SK-N-SH treated with all-trans-retinoic acid at 6 μM for 48 hours (cell line): ENCODE results near the gene CADM1.

Experiments used
- ATAC-seq: fragments of 200-7000 bp; cut with Tn5 transposase; 3 replicates; pipeline ENCODE4 v1.9.1; 2020; ENCODE audit warnings: mild to moderate bottlenecking, moderate library complexity
- BACH2 ChIP-seq: fragments of 250-450 bp; sonication (Bioruptor Pico); IDR thresholded peaks from 2 replicates; pipeline ENCODE4 v1.9.0; 2021; ENCODE audit warnings: mild to moderate bottlenecking, borderline replicate concordance
- CSDC2 ChIP-seq: fragments of 250-450 bp; sonication (Bioruptor Pico); IDR thresholded peaks from 2 replicates; pipeline ENCODE4 v1.5.0; 2020; ENCODE audit warnings: mild to moderate bottlenecking, moderate library complexity
- ESRRG ChIP-seq: fragments of 250-450 bp; sonication (Bioruptor Pico); IDR thresholded peaks from 2 replicates; pipeline ENCODE4 v1.6.1; 2021; ENCODE audit warnings: mild to moderate bottlenecking
- GLIS3 ChIP-seq: fragments of 250-450 bp; sonication (Bioruptor Pico); IDR thresholded peaks from 2 replicates; pipeline ENCODE4 v1.5.0; 2020; ENCODE audit warnings: mild to moderate bottlenecking, moderate library complexity
- ISL1 ChIP-seq: fragments of 250-450 bp; sonication (Bioruptor Pico); IDR thresholded peaks from 2 replicates; pipeline ENCODE4 v2.1.2; 2022; ENCODE audit warnings: mild to moderate bottlenecking, moderate library complexity
- OSR1 ChIP-seq: fragments of 250-450 bp; sonication (Bioruptor Pico); IDR thresholded peaks from 2 replicates; pipeline ENCODE4 v1.8.0; 2022; ENCODE audit warnings: moderate library complexity, mild to moderate bottlenecking, inconsistent platforms
- PPARA ChIP-seq: fragments of 250-450 bp; sonication (Bioruptor Pico); IDR thresholded peaks from 2 replicates; pipeline ENCODE4 v1.5.0; 2020; ENCODE audit warnings: mild to moderate bottlenecking, borderline replicate concordance
- RARB ChIP-seq: fragments of 250-450 bp; sonication (Bioruptor Pico); IDR thresholded peaks from 2 replicates; pipeline ENCODE4 v1.8.0; 2021; ENCODE audit warnings: mild to moderate bottlenecking, moderate library complexity
- SNAI2 ChIP-seq: fragments of 250-450 bp; sonication (Bioruptor Pico); IDR thresholded peaks from 2 replicates; pipeline ENCODE4 v1.5.0; 2020; ENCODE audit warnings: mild to moderate bottlenecking, moderate library complexity
- TCF4 ChIP-seq: fragments of 250-450 bp; sonication (Bioruptor Pico); IDR thresholded peaks from 2 replicates; pipeline ENCODE4 v1.8.0; 2021; ENCODE audit warnings: mild to moderate bottlenecking, moderate library complexity, borderline replicate concordance
- TOX ChIP-seq: fragments of 250-450 bp; sonication (Bioruptor Pico); IDR thresholded peaks from 2 replicates; pipeline ENCODE4 v1.8.0; 2021; ENCODE audit warnings: mild to moderate bottlenecking, moderate library complexity, borderline replicate concordance
- ZC3H10 ChIP-seq: fragments of 250-450 bp; sonication (Bioruptor Pico); IDR thresholded peaks from 2 replicates; pipeline ENCODE4 v1.5.1; 2021; ENCODE audit warnings: mild to moderate bottlenecking, moderate library complexity
- ZFP30 ChIP-seq: fragments of 450-650 bp; formaldehyde crosslinking; IDR thresholded peaks from 2 replicates; pipeline ENCODE4 v1.5.0; 2022; ENCODE audit warnings: mild to moderate bottlenecking, moderate library complexity
- ZNF70 ChIP-seq: fragments of 450-650 bp; formaldehyde crosslinking; IDR thresholded peaks from 2 replicates; pipeline ENCODE4 v1.5.0; 2020; ENCODE audit warnings: mild to moderate bottlenecking, moderate library complexity
- ZNF8 ChIP-seq: fragments of 450-650 bp; formaldehyde crosslinking; IDR thresholded peaks from 2 replicates; pipeline ENCODE4 v1.5.0; 2020; ENCODE audit warnings: mild to moderate bottlenecking, moderate library complexity
- TF ChIP-seq, protein P1 (sequence below): fragments of 250-450 bp; sonication (Bioruptor Pico); IDR thresholded peaks from 2 replicates; pipeline ENCODE4 v1.5.1; 2021; ENCODE audit warnings: mild to moderate bottlenecking, moderate library complexity
- TF ChIP-seq, protein P2 (sequence below): fragments of 250-450 bp; sonication (Bioruptor Pico); IDR thresholded peaks from 2 replicates; pipeline ENCODE4 v1.8.0; 2021; ENCODE audit warnings: low read depth, mild to moderate bottlenecking, moderate library complexity, borderline replicate concordance
- TF ChIP-seq, protein P3 (sequence below): fragments of 250-450 bp; sonication (Bioruptor Pico); IDR thresholded peaks from 2 replicates; pipeline ENCODE4 v1.8.0; 2020; ENCODE audit warnings: mild to moderate bottlenecking, moderate library complexity, borderline replicate concordance
- TF ChIP-seq, protein P4 (sequence below): fragments of 250-450 bp; sonication (Bioruptor Pico); IDR thresholded peaks from 2 replicates; pipeline ENCODE4 v1.5.0; 2020; ENCODE audit warnings: mild to moderate bottlenecking, moderate library complexity
- TF ChIP-seq, protein P5 (sequence below): fragments of 250-450 bp; sonication (Bioruptor Pico); IDR thresholded peaks from 2 replicates; pipeline ENCODE4 v1.5.1; 2020; ENCODE audit warnings: low read depth, mild to moderate bottlenecking, moderate library complexity

CADM1 gene

DNA sequence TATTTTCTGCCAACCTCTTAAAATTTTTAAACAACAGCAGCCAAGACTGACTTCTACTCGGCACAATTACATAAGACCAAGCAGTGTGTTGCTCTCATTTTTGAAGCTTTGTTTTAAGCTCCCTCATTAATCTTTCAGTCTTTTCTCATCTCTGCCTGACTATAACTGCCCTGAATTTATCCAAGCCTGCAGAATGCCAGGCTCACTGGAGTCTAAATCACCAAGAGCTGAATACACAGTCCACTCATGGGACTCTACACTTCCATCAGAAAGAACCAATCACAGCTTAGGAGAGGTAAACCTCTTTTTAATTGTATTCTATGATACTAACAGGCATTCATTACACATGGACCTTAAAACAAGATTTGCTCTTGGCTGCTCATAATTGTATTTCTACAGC, 178.7 kb downstream of the CADM1 start (continued):
- TF ChIP-seq, protein P1, sequence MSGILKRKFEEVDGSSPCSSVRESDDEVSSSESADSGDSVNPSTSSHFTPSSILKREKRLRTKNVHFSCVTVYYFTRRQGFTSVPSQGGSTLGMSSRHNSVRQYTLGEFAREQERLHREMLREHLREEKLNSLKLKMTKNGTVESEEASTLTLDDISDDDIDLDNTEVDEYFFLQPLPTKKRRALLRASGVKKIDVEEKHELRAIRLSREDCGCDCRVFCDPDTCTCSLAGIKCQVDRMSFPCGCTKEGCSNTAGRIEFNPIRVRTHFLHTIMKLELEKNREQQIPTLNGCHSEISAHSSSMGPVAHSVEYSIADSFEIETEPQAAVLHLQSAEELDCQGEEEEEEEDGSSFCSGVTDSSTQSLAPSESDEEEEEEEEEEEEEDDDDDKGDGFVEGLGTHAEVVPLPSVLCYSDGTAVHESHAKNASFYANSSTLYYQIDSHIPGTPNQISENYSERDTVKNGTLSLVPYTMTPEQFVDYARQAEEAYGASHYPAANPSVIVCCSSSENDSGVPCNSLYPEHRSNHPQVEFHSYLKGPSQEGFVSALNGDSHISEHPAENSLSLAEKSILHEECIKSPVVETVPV = no peak
- TF ChIP-seq ESRRG (no peak), PPARA (no peak)
- TF ChIP-seq, all 23 proteins: peak for 0

DNA sequence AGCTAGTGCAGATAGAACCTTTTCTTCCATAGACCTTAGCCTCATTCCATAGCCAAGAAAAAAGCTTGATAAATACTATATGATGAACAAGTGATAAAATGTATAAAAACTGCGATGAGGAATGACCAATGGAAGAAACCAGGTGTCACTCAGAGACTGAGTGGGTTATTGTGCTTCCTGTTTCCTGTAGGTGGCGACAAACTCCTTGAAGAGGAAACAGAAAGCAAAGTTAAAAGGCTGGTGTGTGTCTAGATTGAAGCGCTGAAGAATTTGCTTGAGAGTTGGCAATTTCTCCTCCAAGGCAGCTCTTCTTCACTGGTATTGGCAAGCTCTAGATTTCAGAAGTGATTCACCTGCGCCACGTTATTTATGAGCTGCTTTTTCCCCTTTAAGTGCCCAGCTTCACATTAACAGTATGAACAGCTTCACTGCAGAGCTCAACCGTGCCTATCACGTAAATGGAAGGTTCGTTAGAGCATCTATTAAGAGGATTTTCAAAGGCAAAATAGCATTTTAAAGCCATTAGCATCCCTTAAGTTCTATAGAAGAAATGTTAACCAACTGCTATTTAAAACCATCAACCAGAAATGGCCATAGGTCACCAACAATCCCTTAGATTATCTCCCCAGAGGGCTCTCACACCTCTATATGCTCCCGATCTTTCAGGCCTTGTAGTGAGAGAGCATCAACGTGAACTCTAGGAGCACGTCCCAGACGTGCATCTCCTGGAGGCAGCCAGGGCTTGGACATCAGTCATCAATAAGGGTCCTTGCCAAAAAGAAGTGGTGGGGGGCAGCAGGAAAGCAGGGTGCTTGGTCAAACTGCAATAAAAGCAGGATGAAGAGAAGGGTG, 179.4 kb downstream of the CADM1 start:
- peak; percentile 95 for ATAC-seq
- no peak for TF ChIP-seq ESRRG
- no peak for TF ChIP-seq ISL1 (CRISPR knock-in tag)
- no peak for TF ChIP-seq ZNF70 (CRISPR knock-in tag)
- no peak for TF ChIP-seq GLIS3
- TF ChIP-seq PPARA = no peak
- TF ChIP-seq OSR1 (CRISPR knock-in tag) = no peak
- TF ChIP-seq RARB (CRISPR knock-in tag) = no peak
- TF ChIP-seq, protein P2, sequence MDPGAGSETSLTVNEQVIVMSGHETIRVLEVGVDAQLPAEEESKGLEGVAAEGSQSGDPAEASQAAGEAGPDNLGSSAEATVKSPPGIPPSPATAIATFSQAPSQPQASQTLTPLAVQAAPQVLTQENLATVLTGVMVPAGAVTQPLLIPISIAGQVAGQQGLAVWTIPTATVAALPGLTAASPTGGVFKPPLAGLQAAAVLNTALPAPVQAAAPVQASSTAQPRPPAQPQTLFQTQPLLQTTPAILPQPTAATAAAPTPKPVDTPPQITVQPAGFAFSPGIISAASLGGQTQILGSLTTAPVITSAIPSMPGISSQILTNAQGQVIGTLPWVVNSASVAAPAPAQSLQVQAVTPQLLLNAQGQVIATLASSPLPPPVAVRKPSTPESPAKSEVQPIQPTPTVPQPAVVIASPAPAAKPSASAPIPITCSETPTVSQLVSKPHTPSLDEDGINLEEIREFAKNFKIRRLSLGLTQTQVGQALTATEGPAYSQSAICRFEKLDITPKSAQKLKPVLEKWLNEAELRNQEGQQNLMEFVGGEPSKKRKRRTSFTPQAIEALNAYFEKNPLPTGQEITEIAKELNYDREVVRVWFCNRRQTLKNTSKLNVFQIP (CRISPR knock-in tag) = no peak
- no peak for TF ChIP-seq CSDC2 (CRISPR knock-in tag)
- TF ChIP-seq ZC3H10 = no peak
- no peak for TF ChIP-seq ZNF8 (CRISPR knock-in tag)
- TF ChIP-seq, protein P3, sequence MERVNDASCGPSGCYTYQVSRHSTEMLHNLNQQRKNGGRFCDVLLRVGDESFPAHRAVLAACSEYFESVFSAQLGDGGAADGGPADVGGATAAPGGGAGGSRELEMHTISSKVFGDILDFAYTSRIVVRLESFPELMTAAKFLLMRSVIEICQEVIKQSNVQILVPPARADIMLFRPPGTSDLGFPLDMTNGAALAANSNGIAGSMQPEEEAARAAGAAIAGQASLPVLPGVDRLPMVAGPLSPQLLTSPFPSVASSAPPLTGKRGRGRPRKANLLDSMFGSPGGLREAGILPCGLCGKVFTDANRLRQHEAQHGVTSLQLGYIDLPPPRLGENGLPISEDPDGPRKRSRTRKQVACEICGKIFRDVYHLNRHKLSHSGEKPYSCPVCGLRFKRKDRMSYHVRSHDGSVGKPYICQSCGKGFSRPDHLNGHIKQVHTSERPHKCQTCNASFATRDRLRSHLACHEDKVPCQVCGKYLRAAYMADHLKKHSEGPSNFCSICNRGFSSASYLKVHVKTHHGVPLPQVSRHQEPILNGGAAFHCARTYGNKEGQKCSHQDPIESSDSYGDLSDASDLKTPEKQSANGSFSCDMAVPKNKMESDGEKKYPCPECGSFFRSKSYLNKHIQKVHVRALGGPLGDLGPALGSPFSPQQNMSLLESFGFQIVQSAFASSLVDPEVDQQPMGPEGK (CRISPR knock-in tag) = no peak
- TF ChIP-seq ZFP30 (CRISPR knock-in tag) = no peak
- TF ChIP-seq, protein P4, sequence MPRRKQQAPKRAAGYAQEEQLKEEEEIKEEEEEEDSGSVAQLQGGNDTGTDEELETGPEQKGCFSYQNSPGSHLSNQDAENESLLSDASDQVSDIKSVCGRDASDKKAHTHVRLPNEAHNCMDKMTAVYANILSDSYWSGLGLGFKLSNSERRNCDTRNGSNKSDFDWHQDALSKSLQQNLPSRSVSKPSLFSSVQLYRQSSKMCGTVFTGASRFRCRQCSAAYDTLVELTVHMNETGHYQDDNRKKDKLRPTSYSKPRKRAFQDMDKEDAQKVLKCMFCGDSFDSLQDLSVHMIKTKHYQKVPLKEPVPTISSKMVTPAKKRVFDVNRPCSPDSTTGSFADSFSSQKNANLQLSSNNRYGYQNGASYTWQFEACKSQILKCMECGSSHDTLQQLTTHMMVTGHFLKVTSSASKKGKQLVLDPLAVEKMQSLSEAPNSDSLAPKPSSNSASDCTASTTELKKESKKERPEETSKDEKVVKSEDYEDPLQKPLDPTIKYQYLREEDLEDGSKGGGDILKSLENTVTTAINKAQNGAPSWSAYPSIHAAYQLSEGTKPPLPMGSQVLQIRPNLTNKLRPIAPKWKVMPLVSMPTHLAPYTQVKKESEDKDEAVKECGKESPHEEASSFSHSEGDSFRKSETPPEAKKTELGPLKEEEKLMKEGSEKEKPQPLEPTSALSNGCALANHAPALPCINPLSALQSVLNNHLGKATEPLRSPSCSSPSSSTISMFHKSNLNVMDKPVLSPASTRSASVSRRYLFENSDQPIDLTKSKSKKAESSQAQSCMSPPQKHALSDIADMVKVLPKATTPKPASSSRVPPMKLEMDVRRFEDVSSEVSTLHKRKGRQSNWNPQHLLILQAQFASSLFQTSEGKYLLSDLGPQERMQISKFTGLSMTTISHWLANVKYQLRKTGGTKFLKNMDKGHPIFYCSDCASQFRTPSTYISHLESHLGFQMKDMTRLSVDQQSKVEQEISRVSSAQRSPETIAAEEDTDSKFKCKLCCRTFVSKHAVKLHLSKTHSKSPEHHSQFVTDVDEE (CRISPR knock-in tag) = no peak
- TF ChIP-seq TCF4 (CRISPR knock-in tag) = no peak
- TF ChIP-seq, protein P1 = no peak
- TF ChIP-seq, protein P5, sequence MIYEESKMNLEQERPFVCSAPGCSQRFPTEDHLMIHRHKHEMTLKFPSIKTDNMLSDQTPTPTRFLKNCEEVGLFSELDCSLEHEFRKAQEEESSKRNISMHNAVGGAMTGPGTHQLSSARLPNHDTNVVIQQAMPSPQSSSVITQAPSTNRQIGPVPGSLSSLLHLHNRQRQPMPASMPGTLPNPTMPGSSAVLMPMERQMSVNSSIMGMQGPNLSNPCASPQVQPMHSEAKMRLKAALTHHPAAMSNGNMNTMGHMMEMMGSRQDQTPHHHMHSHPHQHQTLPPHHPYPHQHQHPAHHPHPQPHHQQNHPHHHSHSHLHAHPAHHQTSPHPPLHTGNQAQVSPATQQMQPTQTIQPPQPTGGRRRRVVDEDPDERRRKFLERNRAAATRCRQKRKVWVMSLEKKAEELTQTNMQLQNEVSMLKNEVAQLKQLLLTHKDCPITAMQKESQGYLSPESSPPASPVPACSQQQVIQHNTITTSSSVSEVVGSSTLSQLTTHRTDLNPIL (CRISPR knock-in tag) = no peak
- no peak for TF ChIP-seq BACH2 (CRISPR knock-in tag)

DNA sequence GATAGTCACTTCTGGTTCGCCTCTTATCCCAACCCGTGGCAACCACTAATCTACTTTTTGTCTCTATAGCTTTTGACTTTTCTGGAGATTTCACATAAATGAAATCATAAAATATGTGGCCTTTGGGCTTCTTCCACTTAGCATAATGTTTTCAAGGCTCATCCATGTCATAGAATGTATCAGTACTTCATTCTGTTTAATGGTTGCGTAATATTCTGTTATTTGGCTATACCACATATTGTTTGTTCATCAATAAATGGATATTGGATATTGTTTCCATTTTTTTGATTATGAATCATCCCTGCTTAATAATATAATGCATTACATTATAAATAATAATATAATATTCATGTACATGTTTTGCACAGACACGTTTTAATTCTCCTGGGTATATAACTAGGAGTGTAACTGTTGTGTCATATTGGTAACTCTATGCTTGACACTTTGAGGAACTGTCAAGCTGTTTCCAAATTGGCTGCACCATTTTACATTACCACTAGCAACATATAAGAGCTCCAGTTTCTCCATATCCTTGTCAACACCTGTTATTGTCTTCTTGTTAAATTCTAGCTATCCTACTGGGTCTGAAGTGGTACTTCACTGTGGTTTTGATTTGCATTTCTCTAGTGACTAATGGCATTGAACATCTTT, 181.5 kb downstream of the CADM1 start:
- no peak for ATAC-seq
- TF ChIP-seq TCF4 (CRISPR knock-in tag) (no peak), ISL1 (CRISPR knock-in tag) (no peak), CSDC2 (CRISPR knock-in tag) (no peak), TOX (no peak), RARB (CRISPR knock-in tag) (no peak), ZNF8 (CRISPR knock-in tag) (no peak), SNAI2 (CRISPR knock-in tag) (no peak)
- TF ChIP-seq, protein P4 (CRISPR knock-in tag) = no peak
- TF ChIP-seq, protein P1 = no peak
